ENCODE data around the gene FAM13B.
"Not testable (repeated sequence)": the region's sequence is repeated elsewhere in the genome, so short reads cannot be mapped to it uniquely, and the experiment has no call there.

Gene FAM13B

DNA sequence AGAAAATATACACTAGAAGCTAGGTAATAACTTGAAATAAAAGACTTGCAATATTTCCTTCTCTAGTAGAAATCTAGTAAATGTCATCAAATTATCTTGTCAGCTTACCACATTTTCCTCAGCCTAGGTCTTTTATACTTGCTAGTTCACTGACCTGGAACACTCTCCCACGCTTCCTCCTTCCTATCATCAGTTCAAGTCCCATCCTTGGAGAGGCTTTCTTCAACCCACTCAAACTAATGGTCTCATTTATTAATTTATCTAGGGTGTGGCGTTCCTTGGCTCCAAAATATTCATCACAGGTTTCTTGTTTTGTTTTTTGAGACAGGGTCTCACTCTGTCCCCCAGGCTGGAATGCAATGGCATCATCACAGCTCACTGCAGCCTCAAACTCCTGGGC is 2.9 kb downstream of the FAM13B start:
- Histone ChIP-seq H3K4me1 (ENCODE audit: insufficient read depth, low read length, severe bottlenecking) (peaks cover 57% of the 10 kb centered on the region), H3K9me3 (ENCODE audit: low read length) (peaks cover 6% of the 10 kb centered on the region; the same call in 1 of the 2 replicates), H3K4me3 (ENCODE audit: low read depth, low read length, poor library complexity, severe bottlenecking) (peak overlapping the region; percentile 82), H3K9me2 (ENCODE audit: low read depth, low read length) (no peaks in the 10 kb centered on the region), H3K36me3 (ENCODE audit: insufficient read depth, low read length) (peaks cover 14% of the 10 kb centered on the region), H3K27ac (ENCODE audit: low read depth, low read length, poor library complexity, severe bottlenecking) (no peak overlapping the region), H3K9ac (ENCODE audit: low read length) (peak overlapping the region; percentile 10; the same call in 1 of the 2 replicates), H3K27me3 (ENCODE audit: insufficient read depth, low read length) (no peaks in the 10 kb centered on the region), H3F3A (ENCODE audit: insufficient read depth, low read length) (no peaks in the 10 kb centered on the region), H4K20me1 (ENCODE audit: insufficient read depth, low read length) (no peaks in the 10 kb centered on the region), H3K79me2 (ENCODE audit: insufficient read depth, low read length) (peaks cover 72% of the 10 kb centered on the region), H2AFZ (ENCODE audit: low read length) (no peak overlapping the region), H3K4me2 (ENCODE audit: low read length) (peak overlapping the region; percentile 69)
- TF ChIP-seq, protein P1, sequence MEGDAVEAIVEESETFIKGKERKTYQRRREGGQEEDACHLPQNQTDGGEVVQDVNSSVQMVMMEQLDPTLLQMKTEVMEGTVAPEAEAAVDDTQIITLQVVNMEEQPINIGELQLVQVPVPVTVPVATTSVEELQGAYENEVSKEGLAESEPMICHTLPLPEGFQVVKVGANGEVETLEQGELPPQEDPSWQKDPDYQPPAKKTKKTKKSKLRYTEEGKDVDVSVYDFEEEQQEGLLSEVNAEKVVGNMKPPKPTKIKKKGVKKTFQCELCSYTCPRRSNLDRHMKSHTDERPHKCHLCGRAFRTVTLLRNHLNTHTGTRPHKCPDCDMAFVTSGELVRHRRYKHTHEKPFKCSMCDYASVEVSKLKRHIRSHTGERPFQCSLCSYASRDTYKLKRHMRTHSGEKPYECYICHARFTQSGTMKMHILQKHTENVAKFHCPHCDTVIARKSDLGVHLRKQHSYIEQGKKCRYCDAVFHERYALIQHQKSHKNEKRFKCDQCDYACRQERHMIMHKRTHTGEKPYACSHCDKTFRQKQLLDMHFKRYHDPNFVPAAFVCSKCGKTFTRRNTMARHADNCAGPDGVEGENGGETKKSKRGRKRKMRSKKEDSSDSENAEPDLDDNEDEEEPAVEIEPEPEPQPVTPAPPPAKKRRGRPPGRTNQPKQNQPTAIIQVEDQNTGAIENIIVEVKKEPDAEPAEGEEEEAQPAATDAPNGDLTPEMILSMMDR (IDR thresholded peaks at IDR 0.05; ENCODE audit: low read length), result no peak
- TF ChIP-seq EZH2 (IDR thresholded peaks at IDR 0.05; ENCODE audit: borderline replicate concordance, low read length), result no peak

DNA sequence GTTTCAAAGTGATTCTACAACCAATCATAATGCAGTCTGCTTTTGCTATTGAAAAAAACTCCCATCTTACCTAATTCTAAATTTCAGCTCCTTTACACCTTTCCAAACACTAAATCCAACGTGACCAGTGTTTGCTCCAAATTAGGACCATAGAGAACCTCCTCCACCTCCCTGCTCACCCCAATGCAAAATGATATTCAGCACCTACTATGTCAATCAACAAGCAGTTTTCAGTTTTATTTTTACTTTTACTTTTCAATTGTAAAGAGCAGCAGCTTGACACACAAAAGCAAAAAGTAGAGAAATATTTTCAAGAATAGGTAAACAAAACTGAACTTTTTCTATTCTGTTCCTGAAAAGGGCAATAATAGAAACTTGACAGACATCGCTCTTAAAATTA is 3.4 kb downstream of the FAM13B start:
- no peaks in the 10 kb centered on the region for H3K9me2 ChIP-seq (ENCODE audit: low read depth, low read length)
- H3K4me3 ChIP-seq (ENCODE audit: low read depth, low read length, poor library complexity, severe bottlenecking), result peak overlapping the region; percentile 82
- no peaks in the 10 kb centered on the region for H3F3A ChIP-seq (ENCODE audit: insufficient read depth, low read length)
- H3K27ac ChIP-seq (ENCODE audit: low read depth, low read length, poor library complexity, severe bottlenecking), result peak overlapping the region; percentile 73
- H3K36me3 ChIP-seq (ENCODE audit: insufficient read depth, low read length), result peaks cover 14% of the 10 kb centered on the region
- peak overlapping the region; percentile 69 for H3K4me2 ChIP-seq (ENCODE audit: low read length)
- H3K9me3 ChIP-seq (ENCODE audit: low read length), result peaks cover 6% of the 10 kb centered on the region; the same call in 1 of the 2 replicates
- H3K27me3 ChIP-seq (ENCODE audit: insufficient read depth, low read length), result no peaks in the 10 kb centered on the region
- peak overlapping the region; percentile 19 for H3K9ac ChIP-seq (ENCODE audit: low read length)
- H3K4me1 ChIP-seq (ENCODE audit: insufficient read depth, low read length, severe bottlenecking), result peaks cover 57% of the 10 kb centered on the region
- H4K20me1 ChIP-seq (ENCODE audit: insufficient read depth, low read length), result no peaks in the 10 kb centered on the region
- peaks cover 76% of the 10 kb centered on the region for H3K79me2 ChIP-seq (ENCODE audit: insufficient read depth, low read length)
- TF ChIP-seq, protein P1 (IDR thresholded peaks at IDR 0.05; ENCODE audit: low read length), result no peak
- TF ChIP-seq EZH2 (IDR thresholded peaks at IDR 0.05; ENCODE audit: borderline replicate concordance, low read length), result no peak
- no peak overlapping the region for H2AFZ ChIP-seq (ENCODE audit: low read length)

DNA sequence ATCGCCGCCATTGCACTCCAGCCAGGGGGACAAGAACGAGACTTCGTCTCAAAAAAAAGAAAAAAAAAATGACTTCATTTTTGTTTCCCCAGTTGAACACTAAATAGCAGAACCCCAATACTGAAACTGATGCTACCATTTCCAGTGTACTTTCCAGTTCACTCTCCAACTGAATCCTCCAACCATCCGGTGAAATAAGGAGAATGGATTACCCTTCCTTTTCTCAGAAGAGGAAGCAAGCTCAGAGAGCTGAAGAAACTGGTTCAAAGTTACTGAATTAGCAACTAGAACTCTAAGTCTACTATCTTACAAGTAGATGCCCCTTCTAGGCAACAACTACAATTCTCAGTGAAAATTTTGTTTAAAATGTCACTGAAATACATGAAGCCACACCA is 3.9 kb downstream of the FAM13B start:
- Histone ChIP-seq H3K27ac (ENCODE audit: low read depth, low read length, poor library complexity, severe bottlenecking) (peak overlapping the region; percentile 73), H3K4me3 (ENCODE audit: low read depth, low read length, poor library complexity, severe bottlenecking) (peak overlapping the region; percentile 82), H3K27me3 (ENCODE audit: insufficient read depth, low read length) (no peaks in the 10 kb centered on the region), H3K4me2 (ENCODE audit: low read length) (peak overlapping the region; percentile 69), H3K9me2 (ENCODE audit: low read depth, low read length) (no peaks in the 10 kb centered on the region), H3K9ac (ENCODE audit: low read length) (peak overlapping the region; percentile 19), H3K9me3 (ENCODE audit: low read length) (peaks cover 6% of the 10 kb centered on the region; the same call in 1 of the 2 replicates), H2AFZ (ENCODE audit: low read length) (no peak overlapping the region), H3F3A (ENCODE audit: insufficient read depth, low read length) (no peaks in the 10 kb centered on the region), H3K79me2 (ENCODE audit: insufficient read depth, low read length) (peaks cover 82% of the 10 kb centered on the region), H3K36me3 (ENCODE audit: insufficient read depth, low read length) (peaks cover 14% of the 10 kb centered on the region), H3K4me1 (ENCODE audit: insufficient read depth, low read length, severe bottlenecking) (peaks cover 55% of the 10 kb centered on the region), H4K20me1 (ENCODE audit: insufficient read depth, low read length) (no peaks in the 10 kb centered on the region)
- TF ChIP-seq EZH2 (IDR thresholded peaks at IDR 0.05; ENCODE audit: borderline replicate concordance, low read length), result no peak
- TF ChIP-seq, protein P1 (IDR thresholded peaks at IDR 0.05; ENCODE audit: low read length), result no peak

DNA sequence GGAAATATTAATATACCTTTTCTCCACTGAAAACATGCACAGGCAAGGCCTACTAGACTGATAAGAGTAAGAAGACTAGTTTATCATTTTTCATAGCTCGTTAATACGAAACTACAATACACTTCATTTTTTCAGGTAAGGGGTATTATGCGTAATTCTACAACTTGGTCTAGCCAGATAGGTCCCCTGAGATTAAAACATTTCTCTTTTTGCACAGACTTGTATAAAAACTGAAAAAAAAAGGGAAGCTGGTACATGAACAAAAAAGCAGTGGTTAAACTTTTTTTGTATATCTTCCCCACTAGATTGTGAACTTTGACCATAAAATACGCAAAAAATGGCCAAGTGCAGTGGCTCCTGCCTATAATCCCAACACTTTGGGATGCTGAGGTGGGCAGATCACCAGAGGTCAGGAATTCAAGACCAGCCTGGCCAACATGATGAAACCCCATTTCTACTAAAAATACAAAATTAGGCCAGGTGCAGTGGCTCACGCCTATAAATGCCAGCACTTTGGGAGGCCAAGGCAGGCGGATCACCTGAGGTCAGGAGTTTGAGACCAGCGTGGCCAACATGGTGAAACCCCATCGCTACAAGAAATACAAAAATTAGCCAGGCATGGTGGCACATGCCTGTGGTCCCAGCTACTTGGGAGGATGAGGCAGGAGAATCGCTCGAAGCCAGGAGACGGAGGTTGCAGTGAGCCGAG is 4.5 kb downstream of the FAM13B start:
- H4K20me1 ChIP-seq (ENCODE audit: insufficient read depth, low read length); H3F3A ChIP-seq (ENCODE audit: insufficient read depth, low read length); H2AFZ ChIP-seq (ENCODE audit: low read length); H3K9me2 ChIP-seq (ENCODE audit: low read depth, low read length); H3K27me3 ChIP-seq (ENCODE audit: insufficient read depth, low read length); H3K9me3 ChIP-seq (ENCODE audit: low read length): not testable (repeated sequence)
- Histone ChIP-seq H3K4me3 (ENCODE audit: low read depth, low read length, poor library complexity, severe bottlenecking) (peak overlapping the region; percentile 82), H3K9ac (ENCODE audit: low read length) (peak overlapping the region; percentile 19), H3K79me2 (ENCODE audit: insufficient read depth, low read length) (peaks cover 87% of the 10 kb centered on the region), H3K4me2 (ENCODE audit: low read length) (peak overlapping the region; percentile 69), H3K4me1 (ENCODE audit: insufficient read depth, low read length, severe bottlenecking) (peaks cover 49% of the 10 kb centered on the region), H3K36me3 (ENCODE audit: insufficient read depth, low read length) (peaks cover 14% of the 10 kb centered on the region), H3K27ac (ENCODE audit: low read depth, low read length, poor library complexity, severe bottlenecking) (peak overlapping the region; percentile 73)

DNA sequence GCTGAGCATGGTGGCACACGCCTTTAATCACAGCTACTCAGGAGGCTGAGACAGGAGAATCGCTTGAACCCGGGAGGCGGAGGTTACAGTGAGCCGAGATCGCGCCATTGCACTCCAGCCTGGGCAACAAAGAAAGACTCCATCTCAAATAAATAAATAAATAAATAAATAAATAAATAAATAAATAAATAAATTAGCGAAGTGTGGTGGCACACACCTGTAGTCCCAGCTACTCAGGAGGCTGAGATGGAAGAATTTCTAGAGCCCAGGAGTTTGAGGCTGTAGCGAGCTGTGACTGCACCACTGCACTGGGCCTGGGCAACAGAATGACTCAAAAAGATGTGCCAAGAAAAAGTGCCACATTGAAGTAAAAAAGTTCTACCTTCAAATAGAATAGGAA is 6.1 kb downstream of the FAM13B start:
- H3K79me2 ChIP-seq (ENCODE audit: insufficient read depth, low read length), result peaks cover 99% of the 10 kb centered on the region
- not testable (repeated sequence) for H3K9me3 ChIP-seq (ENCODE audit: low read length); H2AFZ ChIP-seq (ENCODE audit: low read length); H3K9ac ChIP-seq (ENCODE audit: low read length); H3F3A ChIP-seq (ENCODE audit: insufficient read depth, low read length); H3K27ac ChIP-seq (ENCODE audit: low read depth, low read length, poor library complexity, severe bottlenecking); H3K4me3 ChIP-seq (ENCODE audit: low read depth, low read length, poor library complexity, severe bottlenecking); H3K9me2 ChIP-seq (ENCODE audit: low read depth, low read length); H3K27me3 ChIP-seq (ENCODE audit: insufficient read depth, low read length); H3K4me2 ChIP-seq (ENCODE audit: low read length); H4K20me1 ChIP-seq (ENCODE audit: insufficient read depth, low read length)
- peaks cover 45% of the 10 kb centered on the region for H3K4me1 ChIP-seq (ENCODE audit: insufficient read depth, low read length, severe bottlenecking)
- peaks cover 14% of the 10 kb centered on the region for H3K36me3 ChIP-seq (ENCODE audit: insufficient read depth, low read length)

All from OCI-LY1 (cell line).